OCI-LY7 (cell line): ENCODE data around the gene DNAH6. TPM values are rescaled to one million over a fixed set of nuclear protein-coding genes. Genes with fewer than 3 reads are reported as not detected.

Experiments used
- BruUV-seq: library from RNA; stranded (reverse); fragments of 400-500 nt; replicated peaks from 2 replicates; lab custom pipeline; 2021; lab: Mats Ljungman, UMichigan
- CTCF ChIA-PET: fragments of 300-600 bp; sonication (Branson Sonifier 250); formaldehyde crosslinking; loops from one replicate; lab custom pipeline; 2022; ENCODE audit warnings: antibody characterized with exemption; ENCODE audit not compliant: unreplicated experiment; lab: Charles Lee
- POLR2A ChIA-PET: fragments of 300-600 bp; sonication (Branson Sonifier 250); formaldehyde crosslinking; loops from one replicate; lab custom pipeline; 2022; ENCODE audit warnings: antibody characterized with exemption; lab: Charles Lee
- DNase-seq: peaks from one replicate; pipeline ENCODE4 v3.0.0-alpha.2; 2015; ENCODE audit warnings: low spot score
- H2AFZ ChIP-seq: fragments of 200-600 bp; sonication (generic), shearing (Covaris generic); 2 replicates; pipeline ENCODE4 v1.6.1; 2014; ENCODE audit warnings: mild to moderate bottlenecking, antibody characterized with exemption, low read length, moderate library complexity
- H3K27ac ChIP-seq: fragments of 200-600 bp; sonication (generic); 2 replicates; pipeline ENCODE4 v1.5.1; 2014; ENCODE audit warnings: mixed run types, low read depth, mild to moderate bottlenecking, moderate library complexity, low read length, inconsistent platforms; ENCODE audit not compliant: poor library complexity, severe bottlenecking
- H3K36me3 ChIP-seq: fragments of 200-600 bp; sonication (generic); 2 replicates; pipeline ENCODE4 v1.6.1; 2014; ENCODE audit warnings: mild to moderate bottlenecking, antibody characterized with exemption, low read length, moderate library complexity, mixed read lengths; ENCODE audit not compliant: insufficient read depth
- H3K4me1 ChIP-seq: fragments of 200-600 bp; sonication (generic); 2 replicates; pipeline ENCODE4 v1.5.1; 2014; ENCODE audit warnings: mild to moderate bottlenecking, low read length; ENCODE audit not compliant: insufficient read depth, poor library complexity, severe bottlenecking
- H3K4me2 ChIP-seq: fragments of 200-600 bp; sonication (generic); 2 replicates; pipeline ENCODE4 v1.6.1; 2014; ENCODE audit warnings: mild to moderate bottlenecking, low read length
- H3K4me3 ChIP-seq: fragments of 200-600 bp; sonication (generic); 2 replicates; pipeline ENCODE4 v1.5.1; 2014; ENCODE audit warnings: mild to moderate bottlenecking, low read depth, low read length; ENCODE audit not compliant: poor library complexity, severe bottlenecking
- H3K79me2 ChIP-seq: fragments of 200-600 bp; sonication (generic); 2 replicates; pipeline ENCODE4 v1.6.1; 2016; ENCODE audit warnings: low read depth, mild to moderate bottlenecking, low read length, moderate library complexity, mixed read lengths; ENCODE audit not compliant: insufficient read depth
- H3K9me2 ChIP-seq: fragments of 200-600 bp; sonication (generic); 2 replicates; pipeline ENCODE4 v1.6.1; 2016; ENCODE audit warnings: mild to moderate bottlenecking, low read length, mixed read lengths; ENCODE audit not compliant: insufficient read depth
- H3K9me3 ChIP-seq: fragments of 200-600 bp; sonication (generic); 2 replicates; pipeline ENCODE4 v1.6.1; 2014; ENCODE audit warnings: mild to moderate bottlenecking, mixed run types, low read length, mixed read lengths
- H4K20me1 ChIP-seq: fragments of 200-600 bp; sonication (generic); 2 replicates; pipeline ENCODE4 v1.6.1; 2014; ENCODE audit warnings: mild to moderate bottlenecking, antibody characterized with exemption, low read length, moderate library complexity, mixed read lengths; ENCODE audit not compliant: insufficient read depth
- EZH2phosphoT487 ChIP-seq: fragments of 200-600 bp; sonication (generic); IDR thresholded peaks from 2 replicates; pipeline ENCODE4 v1.6.1; 2018; ENCODE audit warnings: low read depth, borderline replicate concordance, mild to moderate bottlenecking, mixed run types, antibody characterized with exemption, low read length, moderate library complexity, mixed read lengths
- intact Hi-C: fragments of 100-400 bp; cut with micrococcal nuclease; formaldehyde crosslinking; loops from one replicate; pipeline ENCODE4 v1.10.0; 2022; ENCODE audit not compliant: unreplicated experiment
- total RNA-seq, 2 experiments: library from RNA; depleted of rRNA in 1 of 2; stranded (reverse); fragments of >200 nt in 1 of 2; shearing (Covaris generic) in 1 of 2; gene quantifications; 2 replicates each; pipeline ENCODE4 v1.2.3, GENCODE V29; 2014 to 2022
- TF ChIP-seq, protein P1 (sequence below): fragments of 200-600 bp; sonication (generic); conservative IDR thresholded peaks from 2 replicates; pipeline ENCODE4 v1.5.1; 2014; ENCODE audit warnings: mild to moderate bottlenecking, antibody characterized with exemption, low read length, moderate library complexity, mixed read lengths

DNAH6 gene
- total RNA-seq, 2 experiments from 2014 or later: 0.63 to 1.6 TPM

DNA sequence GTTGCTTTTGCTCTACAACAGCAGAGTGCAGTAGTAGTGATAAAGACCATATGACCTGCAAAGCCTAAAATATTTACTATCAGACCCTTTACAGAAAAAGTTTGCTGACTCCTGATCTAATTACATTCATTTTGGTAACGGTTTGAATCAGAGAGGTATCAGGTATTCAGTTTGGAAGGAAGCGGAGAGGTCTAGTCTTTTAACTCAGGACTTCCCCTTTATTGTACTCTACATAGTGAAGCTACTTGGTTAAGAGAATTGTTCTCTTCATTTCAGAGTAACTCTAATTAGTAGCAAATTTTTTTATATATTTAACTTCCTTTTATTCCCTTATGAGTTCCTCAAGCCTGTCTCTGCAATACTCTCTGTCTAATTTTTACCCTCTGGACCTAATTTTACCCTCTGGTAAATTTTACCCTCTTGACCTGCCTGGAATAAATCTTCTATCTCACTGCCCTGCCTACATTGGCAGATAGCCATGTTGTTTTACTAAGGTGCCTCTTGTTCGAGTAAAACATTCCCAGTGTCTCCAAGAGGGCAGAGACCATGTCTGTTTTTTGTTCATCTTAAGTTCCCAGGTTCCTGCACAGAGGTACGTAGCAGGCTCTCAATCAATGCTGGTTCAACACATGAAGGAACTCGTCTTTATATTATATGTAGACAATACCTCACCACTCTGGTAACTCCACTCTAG, 170.6 kb downstream of the DNAH6 start:
- Histone ChIP-seq H3K4me2 (no peak overlapping the region), H4K20me1 (no peaks in the 10 kb centered on the region), H3K36me3 (no peaks in the 10 kb centered on the region), H3K4me1 (no peaks in the 10 kb centered on the region), H3K27ac (no peak overlapping the region), H2AFZ (no peak overlapping the region), H3K4me3 (no peak overlapping the region), H3K9me2 (no peaks in the 10 kb centered on the region), H3K9me3 (no peaks in the 10 kb centered on the region), H3K79me2 (no peaks in the 10 kb centered on the region)
- no TSS peak for BruUV-seq
- intact Hi-C loops: no loop called here
- ChIA-PET CTCF (no interaction called here), POLR2A (interaction anchor here (2.2 kb wide), 1 partner anchor 9 kb away, joined by 5 read pairs; no protein-coding TSS in a partner anchor)
- no peak for DNase-seq
- TF ChIP-seq, protein P1, sequence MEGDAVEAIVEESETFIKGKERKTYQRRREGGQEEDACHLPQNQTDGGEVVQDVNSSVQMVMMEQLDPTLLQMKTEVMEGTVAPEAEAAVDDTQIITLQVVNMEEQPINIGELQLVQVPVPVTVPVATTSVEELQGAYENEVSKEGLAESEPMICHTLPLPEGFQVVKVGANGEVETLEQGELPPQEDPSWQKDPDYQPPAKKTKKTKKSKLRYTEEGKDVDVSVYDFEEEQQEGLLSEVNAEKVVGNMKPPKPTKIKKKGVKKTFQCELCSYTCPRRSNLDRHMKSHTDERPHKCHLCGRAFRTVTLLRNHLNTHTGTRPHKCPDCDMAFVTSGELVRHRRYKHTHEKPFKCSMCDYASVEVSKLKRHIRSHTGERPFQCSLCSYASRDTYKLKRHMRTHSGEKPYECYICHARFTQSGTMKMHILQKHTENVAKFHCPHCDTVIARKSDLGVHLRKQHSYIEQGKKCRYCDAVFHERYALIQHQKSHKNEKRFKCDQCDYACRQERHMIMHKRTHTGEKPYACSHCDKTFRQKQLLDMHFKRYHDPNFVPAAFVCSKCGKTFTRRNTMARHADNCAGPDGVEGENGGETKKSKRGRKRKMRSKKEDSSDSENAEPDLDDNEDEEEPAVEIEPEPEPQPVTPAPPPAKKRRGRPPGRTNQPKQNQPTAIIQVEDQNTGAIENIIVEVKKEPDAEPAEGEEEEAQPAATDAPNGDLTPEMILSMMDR: no peak
- TF ChIP-seq EZH2phosphoT487: no peak

DNA sequence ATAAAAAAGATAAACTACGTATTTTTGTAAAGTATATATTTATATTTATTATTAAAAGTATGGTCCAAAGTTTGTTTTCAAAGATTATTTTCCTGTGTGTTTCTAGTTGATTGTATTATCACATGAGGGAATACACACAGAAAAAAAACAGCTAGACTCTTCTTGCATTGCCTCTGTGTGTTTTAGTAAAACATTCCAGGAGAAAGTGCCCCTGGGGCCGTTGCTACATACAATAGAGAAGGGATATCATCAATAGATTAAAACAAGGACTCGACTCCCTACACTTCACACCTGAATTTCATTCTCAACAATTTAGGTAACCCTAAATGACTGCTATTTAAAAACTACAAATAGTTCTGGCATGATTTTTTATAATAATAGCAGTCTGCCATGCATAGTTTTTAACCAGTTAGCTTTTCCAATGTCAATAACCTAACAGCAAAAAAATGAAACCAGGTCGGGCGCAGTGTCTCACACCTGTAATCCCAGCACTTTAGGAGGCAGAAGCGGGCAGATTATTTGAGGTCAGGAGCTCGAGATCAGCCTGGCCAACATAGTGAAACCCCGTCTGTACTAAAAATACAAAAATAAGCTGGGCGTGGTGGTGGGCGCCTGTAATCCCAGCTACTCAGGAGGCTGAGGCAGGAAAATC, 171.3 kb downstream of the DNAH6 start:
- no TSS peak for BruUV-seq
- H3K79me2 ChIP-seq: no peaks in the 10 kb centered on the region
- CTCF ChIA-PET: no interaction called here

More for the DNA sequence above, 171.3 kb downstream of the DNAH6 start:
- intact Hi-C loops: no loop called here
- no peaks in the 10 kb centered on the region for H3K4me1 ChIP-seq
- H3K27ac ChIP-seq: no peak overlapping the region
- H2AFZ ChIP-seq: no peak overlapping the region
- no peak overlapping the region for H3K4me2 ChIP-seq
- H3K9me3 ChIP-seq: no peaks in the 10 kb centered on the region
- H4K20me1 ChIP-seq: no peaks in the 10 kb centered on the region
- H3K4me3 ChIP-seq: no peak overlapping the region
- no peak for TF ChIP-seq EZH2phosphoT487
- TF ChIP-seq, protein P1: no peak
- POLR2A ChIA-PET: interaction anchor here (2.2 kb wide), 1 partner anchor 10 kb away, joined by 5 read pairs; no protein-coding TSS in a partner anchor
- DNase-seq: no peak
- H3K36me3 ChIP-seq: no peaks in the 10 kb centered on the region
- no peaks in the 10 kb centered on the region for H3K9me2 ChIP-seq
